ENCODE results near the gene CA6.

The CA6 gene

DNA sequence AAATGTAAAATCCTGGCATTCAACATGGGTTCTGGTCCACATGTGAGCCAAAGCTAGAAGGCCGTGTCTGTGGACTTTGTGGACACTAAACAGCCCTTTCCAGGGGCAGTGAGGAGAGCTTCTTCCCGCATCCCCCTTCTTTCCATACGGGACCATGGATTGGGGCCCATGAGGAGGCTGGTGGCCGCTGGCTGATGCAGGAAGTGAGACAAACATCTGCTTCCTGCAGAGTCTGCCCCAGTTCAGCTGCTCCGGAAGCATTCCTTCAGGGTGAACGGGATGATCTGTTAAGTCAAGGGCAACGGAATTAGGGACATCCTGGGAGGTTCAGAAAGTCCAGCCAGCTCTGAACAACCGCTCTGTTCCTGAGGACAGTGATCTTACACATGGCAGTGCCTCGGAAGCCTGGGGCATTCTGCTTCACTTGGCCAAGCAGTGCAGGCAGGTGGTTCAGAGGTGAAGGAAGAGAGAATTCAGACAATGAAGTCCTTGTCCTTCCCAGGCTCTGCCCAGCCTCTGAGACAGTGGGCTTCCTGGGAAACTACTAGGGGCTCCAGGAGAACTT is 1.5 kb downstream of the CA6 start:
- H3K27ac ChIP-seq (ENCODE audit: low read length) = peak overlapping the region; percentile 95
- DNase-seq (peak; percentile 54), ATAC-seq (ENCODE audit: insufficient read depth, low read depth) (peak; percentile 39)
- TF ChIP-seq, protein P1, sequence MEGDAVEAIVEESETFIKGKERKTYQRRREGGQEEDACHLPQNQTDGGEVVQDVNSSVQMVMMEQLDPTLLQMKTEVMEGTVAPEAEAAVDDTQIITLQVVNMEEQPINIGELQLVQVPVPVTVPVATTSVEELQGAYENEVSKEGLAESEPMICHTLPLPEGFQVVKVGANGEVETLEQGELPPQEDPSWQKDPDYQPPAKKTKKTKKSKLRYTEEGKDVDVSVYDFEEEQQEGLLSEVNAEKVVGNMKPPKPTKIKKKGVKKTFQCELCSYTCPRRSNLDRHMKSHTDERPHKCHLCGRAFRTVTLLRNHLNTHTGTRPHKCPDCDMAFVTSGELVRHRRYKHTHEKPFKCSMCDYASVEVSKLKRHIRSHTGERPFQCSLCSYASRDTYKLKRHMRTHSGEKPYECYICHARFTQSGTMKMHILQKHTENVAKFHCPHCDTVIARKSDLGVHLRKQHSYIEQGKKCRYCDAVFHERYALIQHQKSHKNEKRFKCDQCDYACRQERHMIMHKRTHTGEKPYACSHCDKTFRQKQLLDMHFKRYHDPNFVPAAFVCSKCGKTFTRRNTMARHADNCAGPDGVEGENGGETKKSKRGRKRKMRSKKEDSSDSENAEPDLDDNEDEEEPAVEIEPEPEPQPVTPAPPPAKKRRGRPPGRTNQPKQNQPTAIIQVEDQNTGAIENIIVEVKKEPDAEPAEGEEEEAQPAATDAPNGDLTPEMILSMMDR (IDR thresholded peaks at IDR 0.05; ENCODE audit: borderline replicate concordance, extremely low read depth, low read length, poor library complexity, severe bottlenecking) = no peak
- no peak for TF ChIP-seq EZH2 (IDR thresholded peaks at IDR 0.05; ENCODE audit: borderline replicate concordance, low read depth, low read length, severe bottlenecking)
- H3K4me2 ChIP-seq (ENCODE audit: insufficient read depth, low read length) = no peak overlapping the region
- H3K9me3 ChIP-seq (ENCODE audit: insufficient read depth, low read length, severe bottlenecking) = no peaks in the 10 kb centered on the region
- no peaks in the 10 kb centered on the region for H3K79me2 ChIP-seq (ENCODE audit: insufficient read depth, low read length)
- H3K27me3 ChIP-seq (ENCODE audit: insufficient read depth, low read length, poor library complexity) = no peaks in the 10 kb centered on the region
- H3K4me3 ChIP-seq (ENCODE audit: low read depth in 1 of 2, low read length in 2 of 2) = no peak overlapping the region; a peak in 1 of 4 replicates
- peak overlapping the region; percentile 50; the same call in 1 of the 2 replicates for H2AFZ ChIP-seq (ENCODE audit: low read depth, low read length)
- no peaks in the 10 kb centered on the region for H3K36me3 ChIP-seq (ENCODE audit: insufficient read depth, low read length)
- H3K9ac ChIP-seq (ENCODE audit: low read depth, low read length) = peak overlapping the region; percentile 42
- H3K4me1 ChIP-seq (ENCODE audit: insufficient read depth, low read length) = peaks cover 64% of the 10 kb centered on the region
- H4K20me1 ChIP-seq (ENCODE audit: insufficient read depth, low read length) = no peaks in the 10 kb centered on the region

- H2AFZ ChIP-seq (ENCODE audit: low read depth, low read length) = no peak overlapping the region
- H3K27ac ChIP-seq (ENCODE audit: low read length) = 0 out of 2 replicates have a peak overlapping the region, but pooled peaks have one; percentile 27
- no peaks in the 10 kb centered on the region for H4K20me1 ChIP-seq (ENCODE audit: insufficient read depth, low read length)
- no peaks in the 10 kb centered on the region for H3K79me2 ChIP-seq (ENCODE audit: insufficient read depth, low read length)
- no peak overlapping the region for H3K4me2 ChIP-seq (ENCODE audit: insufficient read depth, low read length)
- H3K27me3 ChIP-seq (ENCODE audit: insufficient read depth, low read length, poor library complexity) = no peaks in the 10 kb centered on the region
- no peak for TF ChIP-seq EZH2 (IDR thresholded peaks at IDR 0.05; ENCODE audit: borderline replicate concordance, low read depth, low read length, severe bottlenecking)
- no peak overlapping the region for H3K9ac ChIP-seq (ENCODE audit: low read depth, low read length)
- no peaks in the 10 kb centered on the region for H3K9me3 ChIP-seq (ENCODE audit: insufficient read depth, low read length, severe bottlenecking)
- ATAC-seq (ENCODE audit: insufficient read depth, low read depth) (no peak), DNase-seq (no peak)
- peaks cover 33% of the 10 kb centered on the region for H3K4me1 ChIP-seq (ENCODE audit: insufficient read depth, low read length)
- no peaks in the 10 kb centered on the region for H3K36me3 ChIP-seq (ENCODE audit: insufficient read depth, low read length)
- H3K4me3 ChIP-seq (ENCODE audit: low read depth in 1 of 2, low read length in 2 of 2) = no peak overlapping the region
These were observed 4.6 kb downstream of the CA6 start for GRCh38 chr1:8950309-8950708.

DNA sequence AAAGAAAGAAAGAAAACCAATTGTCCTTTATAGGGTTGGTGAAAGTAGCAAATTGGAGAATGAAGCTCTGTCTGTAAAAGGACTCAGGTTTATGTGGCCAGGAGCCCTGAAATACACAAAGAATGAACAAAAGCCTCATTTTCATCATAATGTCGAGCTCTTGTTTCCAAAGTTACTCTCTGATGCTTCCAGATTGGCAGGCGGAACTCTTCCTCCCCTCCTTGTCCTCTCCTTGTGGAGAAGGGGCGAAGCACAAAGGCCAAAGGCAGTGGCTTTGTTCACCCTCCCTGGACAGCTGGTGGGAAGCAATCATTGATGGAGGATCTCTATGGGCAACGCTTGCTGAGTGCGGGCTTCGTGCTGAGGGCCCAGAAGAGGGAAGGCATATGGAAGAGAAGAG is 5.6 kb downstream of the CA6 start:
- Histone ChIP-seq H3K9me3 (ENCODE audit: insufficient read depth, low read length, severe bottlenecking) (no peaks in the 10 kb centered on the region), H3K4me1 (ENCODE audit: insufficient read depth, low read length) (peaks cover 24% of the 10 kb centered on the region), H2AFZ (ENCODE audit: low read depth, low read length) (no peak overlapping the region), H3K27me3 (ENCODE audit: insufficient read depth, low read length, poor library complexity) (no peaks in the 10 kb centered on the region), H3K79me2 (ENCODE audit: insufficient read depth, low read length) (no peaks in the 10 kb centered on the region), H3K4me3 (ENCODE audit: low read depth in 1 of 2, low read length in 2 of 2) (no peak overlapping the region), H3K36me3 (ENCODE audit: insufficient read depth, low read length) (no peaks in the 10 kb centered on the region), H3K9ac (ENCODE audit: low read depth, low read length) (no peak overlapping the region), H3K27ac (ENCODE audit: low read length) (no peak overlapping the region), H3K4me2 (ENCODE audit: insufficient read depth, low read length) (no peak overlapping the region), H4K20me1 (ENCODE audit: insufficient read depth, low read length) (no peaks in the 10 kb centered on the region)
- DNase-seq (no peak), ATAC-seq (ENCODE audit: insufficient read depth, low read depth) (no peak)
- no peak for TF ChIP-seq EZH2 (IDR thresholded peaks at IDR 0.05; ENCODE audit: borderline replicate concordance, low read depth, low read length, severe bottlenecking)
- TF ChIP-seq, protein P1 (IDR thresholded peaks at IDR 0.05; ENCODE audit: borderline replicate concordance, extremely low read depth, low read length, poor library complexity, severe bottlenecking) = no peak

DNA sequence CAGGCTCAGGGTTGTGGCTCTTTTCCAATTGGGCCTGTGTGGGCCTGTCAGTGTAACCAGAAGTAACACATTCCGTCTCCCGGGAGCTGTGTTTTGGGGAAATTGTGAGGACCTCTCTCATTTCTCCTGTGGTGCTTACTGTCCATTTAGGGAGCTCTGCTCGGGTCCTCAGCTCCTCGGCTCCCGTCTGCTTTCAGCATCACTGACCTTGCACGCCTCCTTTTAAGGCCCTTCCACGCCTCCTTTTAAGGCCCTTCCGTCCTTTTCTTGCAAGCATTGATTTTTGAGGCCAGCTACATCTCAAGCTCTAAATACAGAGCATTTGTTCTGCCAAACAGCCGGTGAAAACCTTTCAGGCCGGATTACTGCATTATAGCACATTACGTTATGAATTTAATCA is 9.7 kb downstream of the CA6 start:
- Histone ChIP-seq H3K79me2 (ENCODE audit: insufficient read depth, low read length) (no peaks in the 10 kb centered on the region), H3K27me3 (ENCODE audit: insufficient read depth, low read length, poor library complexity) (no peaks in the 10 kb centered on the region), H3K4me1 (ENCODE audit: insufficient read depth, low read length) (no peaks in the 10 kb centered on the region; the same call in 1 of the 2 replicates), H3K9ac (ENCODE audit: low read depth, low read length) (no peak overlapping the region), H3K36me3 (ENCODE audit: insufficient read depth, low read length) (no peaks in the 10 kb centered on the region), H3K27ac (ENCODE audit: low read length) (no peak overlapping the region), H3K4me2 (ENCODE audit: insufficient read depth, low read length) (no peak overlapping the region), H3K9me3 (ENCODE audit: insufficient read depth, low read length, severe bottlenecking) (no peaks in the 10 kb centered on the region), H3K4me3 (ENCODE audit: low read depth in 1 of 2, low read length in 2 of 2) (no peak overlapping the region), H4K20me1 (ENCODE audit: insufficient read depth, low read length) (no peaks in the 10 kb centered on the region), H2AFZ (ENCODE audit: low read depth, low read length) (no peak overlapping the region)
- no peak for DNase-seq
- TF ChIP-seq, protein P1 (IDR thresholded peaks at IDR 0.05; ENCODE audit: borderline replicate concordance, extremely low read depth, low read length, poor library complexity, severe bottlenecking) = no peak
- no peak for TF ChIP-seq EZH2 (IDR thresholded peaks at IDR 0.05; ENCODE audit: borderline replicate concordance, low read depth, low read length, severe bottlenecking)
- ATAC-seq (ENCODE audit: insufficient read depth, low read depth) = no peak

Data from DND-41 (cell line).